ENCODE measurements around the gene TEAD1. TPM values are rescaled to one million over a fixed set of nuclear protein-coding genes. Genes with fewer than 3 reads are reported as not detected.

Gene TEAD1
- total and polyA plus RNA-seq, 2 experiments from 2014 or later = 24.5 to 103 TPM

DNA sequence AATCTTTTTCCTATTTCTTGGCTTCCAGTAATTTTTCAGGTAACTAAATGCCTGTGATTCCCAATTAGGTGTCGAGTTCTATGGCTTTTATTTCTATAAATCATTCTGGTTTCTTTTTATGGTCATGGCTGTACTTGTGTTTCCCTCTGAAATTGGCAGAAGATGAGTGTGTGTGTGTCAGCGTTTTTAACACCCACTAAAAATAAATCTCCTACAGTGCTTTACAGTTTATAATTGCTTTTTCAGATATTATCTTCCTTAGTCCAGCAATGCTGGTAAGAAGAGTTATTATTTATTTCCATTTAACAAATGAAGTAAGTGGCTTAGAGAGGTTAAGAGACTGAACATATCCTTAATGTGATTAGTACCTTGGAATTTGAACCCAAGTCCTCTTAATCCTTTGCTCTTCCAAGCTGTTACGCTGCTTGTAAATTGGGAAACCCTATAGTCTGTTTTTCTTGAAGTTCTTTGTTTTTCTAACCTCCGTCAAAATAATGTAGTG, 125.2 kb downstream of the TEAD1 start:
- Mint-ChIP-seq H3K4me3 (0 out of 3 replicates have a peak overlapping the region, but pooled peaks have one; percentile 5), H3K9me3 (no peaks in the 10 kb centered on the region), H3K36me3 (ENCODE audit: low read depth) (peaks cover 15% of the 10 kb centered on the region; the same call in 2 of the 3 replicates), H3K4me1 (peaks cover 74% of the 10 kb centered on the region), H3K27ac (peak overlapping the region; percentile 78), H3K27me3 (ENCODE audit: insufficient read depth, low read depth, poor library complexity) (peaks cover 8% of the 10 kb centered on the region)
- DNase-seq (ENCODE audit: low spot score) = no peak
- ATAC-seq = no peak
- H3K79me2 ChIP-seq (replicated peaks; ENCODE audit: insufficient read depth) = peaks cover 89% of the 10 kb centered on the region
- H3K4me2 ChIP-seq = peak overlapping the region; percentile 77; the same call in 1 of the 2 replicates
- no peaks in the 10 kb centered on the region for H3K9me2 ChIP-seq (ENCODE audit: insufficient read depth)
- H2AFZ ChIP-seq = no peak overlapping the region
- no peaks in the 10 kb centered on the region for H3K27me3 ChIP-seq (ENCODE audit: insufficient read depth)
- no peak overlapping the region for H3K4me3 ChIP-seq
- TF ChIP-seq EZH2 (IDR thresholded peaks at IDR 0.05; ENCODE audit: low read depth, unreplicated experiment) = no peak
- no peak for TF ChIP-seq NANOG (IDR thresholded peaks at IDR 0.05; ENCODE audit: borderline replicate concordance)
- TF ChIP-seq, protein P1, sequence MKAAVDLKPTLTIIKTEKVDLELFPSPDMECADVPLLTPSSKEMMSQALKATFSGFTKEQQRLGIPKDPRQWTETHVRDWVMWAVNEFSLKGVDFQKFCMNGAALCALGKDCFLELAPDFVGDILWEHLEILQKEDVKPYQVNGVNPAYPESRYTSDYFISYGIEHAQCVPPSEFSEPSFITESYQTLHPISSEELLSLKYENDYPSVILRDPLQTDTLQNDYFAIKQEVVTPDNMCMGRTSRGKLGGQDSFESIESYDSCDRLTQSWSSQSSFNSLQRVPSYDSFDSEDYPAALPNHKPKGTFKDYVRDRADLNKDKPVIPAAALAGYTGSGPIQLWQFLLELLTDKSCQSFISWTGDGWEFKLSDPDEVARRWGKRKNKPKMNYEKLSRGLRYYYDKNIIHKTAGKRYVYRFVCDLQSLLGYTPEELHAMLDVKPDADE (IDR thresholded peaks at IDR 0.05) = no peak
- TF ChIP-seq STAT1 (IDR thresholded peaks at IDR 0.05; ENCODE audit: unreplicated experiment) = no peak
- TF ChIP-seq JUNB (IDR thresholded peaks at IDR 0.05; ENCODE audit: unreplicated experiment) = no peak
- no peak for TF ChIP-seq ZNF114 (CRISPR knock-in tag; IDR thresholded peaks at IDR 0.05)
- TF ChIP-seq EZH2phosphoT487 (IDR thresholded peaks at IDR 0.05; ENCODE audit: unreplicated experiment) = no peak
- TF ChIP-seq CREB1 (CRISPR knock-in tag; IDR thresholded peaks at IDR 0.05; ENCODE audit: low read depth) = no peak
- no peak for TF ChIP-seq POLR2AphosphoS5 (IDR thresholded peaks at IDR 0.05; ENCODE audit: low read depth)
- no peak for TF ChIP-seq ZNF331 (CRISPR knock-in tag; IDR thresholded peaks at IDR 0.05; ENCODE audit: low read depth)
- no peak for TF ChIP-seq REST (IDR thresholded peaks at IDR 0.05; ENCODE audit: unreplicated experiment)
- TF ChIP-seq, protein P2, sequence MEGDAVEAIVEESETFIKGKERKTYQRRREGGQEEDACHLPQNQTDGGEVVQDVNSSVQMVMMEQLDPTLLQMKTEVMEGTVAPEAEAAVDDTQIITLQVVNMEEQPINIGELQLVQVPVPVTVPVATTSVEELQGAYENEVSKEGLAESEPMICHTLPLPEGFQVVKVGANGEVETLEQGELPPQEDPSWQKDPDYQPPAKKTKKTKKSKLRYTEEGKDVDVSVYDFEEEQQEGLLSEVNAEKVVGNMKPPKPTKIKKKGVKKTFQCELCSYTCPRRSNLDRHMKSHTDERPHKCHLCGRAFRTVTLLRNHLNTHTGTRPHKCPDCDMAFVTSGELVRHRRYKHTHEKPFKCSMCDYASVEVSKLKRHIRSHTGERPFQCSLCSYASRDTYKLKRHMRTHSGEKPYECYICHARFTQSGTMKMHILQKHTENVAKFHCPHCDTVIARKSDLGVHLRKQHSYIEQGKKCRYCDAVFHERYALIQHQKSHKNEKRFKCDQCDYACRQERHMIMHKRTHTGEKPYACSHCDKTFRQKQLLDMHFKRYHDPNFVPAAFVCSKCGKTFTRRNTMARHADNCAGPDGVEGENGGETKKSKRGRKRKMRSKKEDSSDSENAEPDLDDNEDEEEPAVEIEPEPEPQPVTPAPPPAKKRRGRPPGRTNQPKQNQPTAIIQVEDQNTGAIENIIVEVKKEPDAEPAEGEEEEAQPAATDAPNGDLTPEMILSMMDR (conservative IDR thresholded peaks at IDR 0.05; ENCODE audit: low read depth in 2 of 2) = no peak
- TF ChIP-seq, protein P3, sequence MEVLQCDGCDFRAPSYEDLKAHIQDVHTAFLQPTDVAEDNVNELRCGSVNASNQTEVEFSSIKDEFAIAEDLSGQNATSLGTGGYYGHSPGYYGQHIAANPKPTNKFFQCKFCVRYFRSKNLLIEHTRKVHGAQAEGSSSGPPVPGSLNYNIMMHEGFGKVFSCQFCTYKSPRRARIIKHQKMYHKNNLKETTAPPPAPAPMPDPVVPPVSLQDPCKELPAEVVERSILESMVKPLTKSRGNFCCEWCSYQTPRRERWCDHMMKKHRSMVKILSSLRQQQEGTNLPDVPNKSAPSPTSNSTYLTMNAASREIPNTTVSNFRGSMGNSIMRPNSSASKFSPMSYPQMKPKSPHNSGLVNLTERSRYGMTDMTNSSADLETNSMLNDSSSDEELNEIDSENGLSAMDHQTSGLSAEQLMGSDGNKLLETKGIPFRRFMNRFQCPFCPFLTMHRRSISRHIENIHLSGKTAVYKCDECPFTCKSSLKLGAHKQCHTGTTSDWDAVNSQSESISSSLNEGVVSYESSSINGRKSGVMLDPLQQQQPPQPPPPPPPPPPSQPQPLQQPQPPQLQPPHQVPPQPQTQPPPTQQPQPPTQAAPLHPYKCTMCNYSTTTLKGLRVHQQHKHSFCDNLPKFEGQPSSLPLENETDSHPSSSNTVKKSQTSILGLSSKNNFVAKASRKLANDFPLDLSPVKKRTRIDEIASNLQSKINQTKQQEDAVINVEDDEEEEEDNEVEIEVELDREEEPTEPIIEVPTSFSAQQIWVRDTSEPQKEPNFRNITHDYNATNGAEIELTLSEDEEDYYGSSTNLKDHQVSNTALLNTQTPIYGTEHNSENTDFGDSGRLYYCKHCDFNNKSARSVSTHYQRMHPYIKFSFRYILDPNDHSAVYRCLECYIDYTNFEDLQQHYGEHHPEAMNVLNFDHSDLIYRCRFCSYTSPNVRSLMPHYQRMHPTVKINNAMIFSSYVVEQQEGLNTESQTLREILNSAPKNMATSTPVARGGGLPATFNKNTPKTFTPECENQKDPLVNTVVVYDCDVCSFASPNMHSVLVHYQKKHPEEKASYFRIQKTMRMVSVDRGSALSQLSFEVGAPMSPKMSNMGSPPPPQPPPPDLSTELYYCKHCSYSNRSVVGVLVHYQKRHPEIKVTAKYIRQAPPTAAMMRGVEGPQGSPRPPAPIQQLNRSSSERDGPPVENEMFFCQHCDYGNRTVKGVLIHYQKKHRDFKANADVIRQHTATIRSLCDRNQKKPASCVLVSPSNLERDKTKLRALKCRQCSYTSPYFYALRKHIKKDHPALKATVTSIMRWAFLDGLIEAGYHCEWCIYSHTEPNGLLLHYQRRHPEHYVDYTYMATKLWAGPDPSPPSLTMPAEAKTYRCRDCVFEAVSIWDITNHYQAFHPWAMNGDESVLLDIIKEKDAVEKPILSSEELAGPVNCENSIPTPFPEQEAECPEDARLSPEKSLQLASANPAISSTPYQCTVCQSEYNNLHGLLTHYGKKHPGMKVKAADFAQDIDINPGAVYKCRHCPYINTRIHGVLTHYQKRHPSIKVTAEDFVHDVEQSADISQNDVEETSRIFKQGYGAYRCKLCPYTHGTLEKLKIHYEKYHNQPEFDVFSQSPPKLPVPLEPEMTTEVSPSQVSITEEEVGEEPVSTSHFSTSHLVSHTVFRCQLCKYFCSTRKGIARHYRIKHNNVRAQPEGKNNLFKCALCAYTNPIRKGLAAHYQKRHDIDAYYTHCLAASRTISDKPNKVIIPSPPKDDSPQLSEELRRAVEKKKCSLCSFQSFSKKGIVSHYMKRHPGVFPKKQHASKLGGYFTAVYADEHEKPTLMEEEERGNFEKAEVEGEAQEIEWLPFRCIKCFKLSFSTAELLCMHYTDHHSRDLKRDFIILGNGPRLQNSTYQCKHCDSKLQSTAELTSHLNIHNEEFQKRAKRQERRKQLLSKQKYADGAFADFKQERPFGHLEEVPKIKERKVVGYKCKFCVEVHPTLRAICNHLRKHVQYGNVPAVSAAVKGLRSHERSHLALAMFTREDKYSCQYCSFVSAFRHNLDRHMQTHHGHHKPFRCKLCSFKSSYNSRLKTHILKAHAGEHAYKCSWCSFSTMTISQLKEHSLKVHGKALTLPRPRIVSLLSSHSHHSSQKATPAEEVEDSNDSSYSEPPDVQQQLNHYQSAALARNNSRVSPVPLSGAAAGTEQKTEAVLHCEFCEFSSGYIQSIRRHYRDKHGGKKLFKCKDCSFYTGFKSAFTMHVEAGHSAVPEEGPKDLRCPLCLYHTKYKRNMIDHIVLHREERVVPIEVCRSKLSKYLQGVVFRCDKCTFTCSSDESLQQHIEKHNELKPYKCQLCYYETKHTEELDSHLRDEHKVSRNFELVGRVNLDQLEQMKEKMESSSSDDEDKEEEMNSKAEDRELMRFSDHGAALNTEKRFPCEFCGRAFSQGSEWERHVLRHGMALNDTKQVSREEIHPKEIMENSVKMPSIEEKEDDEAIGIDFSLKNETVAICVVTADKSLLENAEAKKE (CRISPR knock-in tag; IDR thresholded peaks at IDR 0.05) = no peak
- H3K27ac ChIP-seq (ENCODE audit: low read depth) = peak overlapping the region; percentile 28; the same call in 1 of the 2 replicates
- H3F3A ChIP-seq (replicated peaks; ENCODE audit: low read depth) = peaks cover 8% of the 10 kb centered on the region; the same call in 1 of the 2 replicates
- no peaks in the 10 kb centered on the region for H4K20me1 ChIP-seq (replicated peaks; ENCODE audit: insufficient read depth)
- no peaks in the 10 kb centered on the region for H3K36me3 ChIP-seq (ENCODE audit: insufficient read depth)
- peaks cover 63% of the 10 kb centered on the region for H3K4me1 ChIP-seq (ENCODE audit: insufficient read depth)
